Dedifferentiated amniotic fluid mesenchymal stem cell (primary cell): ENCODE measurements around the gene TTLL6.
A peak's percentile ranks its signal among the peaks of the same experiment; 100 is the strongest.
"Not testable (repeated sequence)": the region's sequence is repeated elsewhere in the genome, so short reads cannot be mapped to it uniquely, and the experiment has no call there.

Experiments used
- DNase-seq: peaks from one replicate; pipeline ENCODE4 v3.0.0-alpha.2; 2016; ENCODE audit errors: extremely low spot score

Gene TTLL6

GRCh38 chr17:48816774-48817590 is at the start of gene TTLL6:
Gene TTLL6 (minus strand): TSS chr17:48817229. CDS start chr17:48817072, 157 bp downstream.
- peak; percentile 18 for DNase-seq

DNA sequence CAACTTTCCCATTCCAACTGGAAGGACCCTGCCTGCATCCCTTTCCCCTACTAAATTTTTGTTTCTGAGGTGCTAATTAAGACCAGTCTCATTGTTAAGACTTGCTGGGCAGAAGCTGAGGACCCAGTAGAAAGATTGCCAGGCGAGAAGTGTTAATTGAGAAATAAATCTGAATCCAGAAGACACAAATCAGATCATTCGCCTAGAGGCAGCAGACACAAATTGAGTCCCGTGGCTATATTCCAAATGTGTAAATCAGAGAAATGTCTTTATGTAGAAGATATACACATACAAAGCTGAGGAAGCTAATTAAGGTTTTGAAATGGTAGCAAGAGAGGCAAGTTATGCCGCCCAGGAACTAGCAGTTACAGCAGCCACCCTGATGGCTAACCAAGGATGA is 43.4 kb upstream of the TTLL6 start:
- DNase-seq: no peak

GRCh38 chr17:48860034-48860433 is 43.0 kb upstream of the TTLL6 start:
- DNase-seq: no peak

GRCh38 chr17:48856122-48856821 is 39.2 kb upstream of the TTLL6 start:
- DNase-seq: no peak

DNA sequence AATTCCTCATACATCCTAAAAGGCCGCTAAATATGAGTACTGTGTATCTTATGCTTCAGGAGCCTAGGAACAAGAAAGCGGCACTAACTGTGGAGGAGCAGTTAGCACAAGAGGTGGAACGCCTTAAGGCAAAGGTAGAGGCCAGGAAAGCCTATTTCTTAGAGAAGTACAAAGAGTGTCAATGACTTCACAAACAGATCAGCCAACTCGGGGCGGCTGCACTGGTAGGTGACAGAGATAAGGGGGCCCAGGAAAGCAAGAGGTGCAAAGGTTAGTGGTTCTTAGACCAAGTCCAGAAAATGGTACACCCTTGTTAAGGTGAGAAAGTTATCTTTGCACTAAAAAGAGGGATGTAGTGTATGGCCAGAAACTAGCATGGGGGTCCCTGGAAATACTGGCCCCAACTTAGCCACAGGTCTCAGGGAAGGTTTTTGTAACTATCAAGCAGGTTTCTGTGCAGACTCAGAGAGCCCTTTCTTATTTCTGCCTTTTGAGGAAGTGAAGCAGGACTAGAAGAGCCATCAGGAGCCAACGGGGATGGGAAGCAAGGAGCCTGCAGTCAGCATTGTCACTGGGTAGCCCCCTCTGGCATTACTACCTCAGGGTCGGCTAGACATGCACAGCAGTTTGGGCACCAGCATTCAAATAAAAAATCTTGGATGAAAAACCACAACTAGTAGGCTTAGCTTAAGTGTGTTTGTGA is 37.9 kb upstream of the TTLL6 start:
- no peak for DNase-seq

DNA sequence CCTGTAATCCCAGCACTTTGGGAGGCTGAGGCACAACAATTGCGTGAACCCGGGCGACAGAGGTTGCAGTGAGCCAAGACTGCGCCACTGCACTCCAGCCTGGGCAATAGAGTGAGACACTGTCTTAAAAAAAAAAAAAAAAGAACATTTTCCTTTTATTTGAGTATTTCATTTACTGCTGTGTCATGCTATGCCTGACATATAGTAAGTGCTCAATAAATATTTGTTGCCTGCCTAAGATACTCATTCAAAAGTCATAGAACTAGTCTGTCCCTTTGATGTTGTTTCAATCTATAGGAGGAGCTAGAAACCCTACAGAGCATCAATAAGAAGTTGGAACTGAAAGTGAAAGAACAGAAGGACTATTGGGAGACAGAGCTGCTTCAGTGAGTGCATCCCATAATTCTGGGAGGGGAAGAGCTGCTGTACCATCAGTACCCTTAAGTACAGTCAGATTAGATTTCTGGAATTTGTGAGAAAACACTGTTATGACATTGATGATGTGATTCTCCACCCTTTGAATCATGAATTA is 33.8 kb upstream of the TTLL6 start:
- no peak for DNase-seq

- no peak for DNase-seq
Observed at GRCh38 chr17:48843187-48843900, 26.3 kb upstream of the TTLL6 start.

- no peak for DNase-seq
Observed at GRCh38 chr17:48842746-48843145, 25.7 kb upstream of the TTLL6 start.

DNA sequence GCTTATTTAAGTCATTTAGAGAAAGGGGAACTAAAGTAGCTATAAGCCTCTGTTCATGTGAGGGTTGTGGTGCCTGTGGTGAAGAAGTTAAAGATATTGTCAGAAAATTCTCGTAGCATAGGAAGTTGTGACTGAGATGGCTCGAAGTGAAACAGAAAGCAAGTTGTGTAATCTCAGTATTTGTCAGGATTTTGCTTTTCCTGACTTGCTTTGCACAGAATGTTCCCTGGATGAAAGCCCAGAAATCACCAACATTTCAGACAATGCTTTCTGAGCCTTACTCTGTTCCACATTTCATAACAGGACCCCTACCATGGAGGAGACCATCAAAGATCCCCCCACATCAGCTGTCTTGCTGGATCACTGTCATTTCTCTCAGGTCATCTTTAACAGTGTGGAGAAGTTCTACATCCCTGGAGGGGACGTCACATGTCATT is 24.4 kb upstream of the TTLL6 start:
- DNase-seq: peak; percentile 80

GRCh38 chr17:48840441-48840840 is 23.4 kb upstream of the TTLL6 start:
- peak; percentile 34 for DNase-seq

GRCh38 chr17:48837458-48837857 is 20.4 kb upstream of the TTLL6 start:
- not testable (repeated sequence) for DNase-seq

GRCh38 chr17:48835971-48836370 is 18.9 kb upstream of the TTLL6 start:
- DNase-seq: no peak

GRCh38 chr17:48834973-48835372 is 17.9 kb upstream of the TTLL6 start:
- DNase-seq: no peak

DNA sequence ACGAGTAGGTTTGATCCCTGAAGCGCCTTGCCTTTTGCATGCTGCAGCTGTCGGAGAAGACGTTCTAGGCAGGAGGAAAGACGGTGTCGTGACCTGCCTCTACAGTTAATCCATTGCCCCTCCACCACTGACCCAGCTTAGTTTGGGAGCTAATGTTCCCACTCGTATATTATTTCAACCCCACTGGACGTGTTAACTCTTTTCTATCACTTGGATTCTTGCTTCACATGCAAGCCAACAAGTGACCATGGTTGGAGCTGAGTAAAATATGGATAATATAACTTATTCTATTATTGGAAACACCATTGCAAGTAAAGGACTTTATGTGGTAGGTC is 14.5 kb upstream of the TTLL6 start:
- no peak for DNase-seq

GRCh38 chr17:48830840-48831548 is 14.0 kb upstream of the TTLL6 start, which contains the start of gene CALCOCO2:
Gene CALCOCO2 (plus strand): TSS chr17:48831035. CDS start chr17:48841708, 10,673 bp downstream.
- peak; percentile 90 for DNase-seq

DNA sequence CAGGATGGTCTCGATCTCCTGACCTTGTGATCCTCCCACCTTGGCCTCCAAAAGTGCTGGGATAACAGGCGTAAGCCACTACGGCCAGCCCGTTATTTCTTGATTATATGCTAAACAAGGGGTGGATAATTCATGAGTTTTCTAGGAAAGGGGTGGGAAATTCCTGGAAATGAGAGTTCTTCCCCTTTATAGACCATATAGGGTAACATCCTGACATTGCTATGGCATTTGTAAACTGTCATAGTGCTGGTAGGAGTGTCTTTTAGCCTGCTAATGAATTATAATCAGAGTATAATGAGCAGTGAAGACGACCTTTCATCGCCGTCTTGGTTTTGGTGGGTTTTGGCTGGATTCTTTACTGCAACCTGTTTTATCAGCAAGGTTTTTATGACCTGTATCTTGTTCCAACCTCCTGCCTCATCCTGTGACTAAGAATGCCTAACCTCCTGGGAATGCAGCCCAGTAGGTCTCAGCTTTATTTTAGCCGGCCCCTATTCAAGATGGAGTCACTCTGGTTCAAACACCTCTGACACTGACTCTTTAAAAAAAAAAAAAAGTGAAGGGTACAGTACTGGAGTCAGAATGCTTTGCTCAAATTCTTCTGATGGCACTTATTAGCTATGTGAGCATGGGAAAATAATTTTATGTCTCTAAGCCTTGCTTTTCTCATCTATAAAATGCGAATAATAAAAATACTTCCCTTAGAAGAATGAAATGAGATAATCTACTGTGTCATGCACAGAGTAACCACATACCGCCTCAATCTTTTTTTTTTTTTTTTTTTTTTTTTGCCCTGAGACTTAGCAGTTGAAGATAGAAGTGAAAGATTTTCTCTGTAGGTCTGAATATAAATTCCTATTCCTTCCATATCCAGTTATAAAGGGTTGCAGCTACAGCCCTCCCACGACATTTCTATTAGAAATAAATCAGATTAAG is 8.7 kb upstream of the TTLL6 start:
- no peak for DNase-seq

DNA sequence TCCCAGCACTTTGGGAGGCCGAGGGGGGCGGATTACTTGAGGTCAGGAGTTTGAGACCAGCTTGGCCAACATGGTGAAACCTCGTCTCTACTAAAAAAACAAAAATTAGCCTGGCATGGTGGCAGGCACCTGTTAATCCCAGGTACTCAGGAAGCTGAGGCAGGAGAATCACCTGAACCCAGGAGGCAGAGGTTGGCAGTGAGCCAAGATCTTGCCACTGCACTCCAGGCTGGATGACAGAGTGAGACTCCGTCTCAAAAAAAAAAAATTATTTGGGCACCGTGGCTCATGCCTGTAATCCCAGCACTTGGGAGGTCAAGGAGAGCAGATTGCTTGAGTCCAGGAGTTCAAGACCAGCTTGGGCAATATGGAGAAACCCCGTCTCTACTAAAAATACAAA is 3.9 kb upstream of the TTLL6 start:
- not testable (repeated sequence) for DNase-seq

GRCh38 chr17:48819466-48819865 is 2.4 kb upstream of the TTLL6 start:
- DNase-seq: no peak

DNA sequence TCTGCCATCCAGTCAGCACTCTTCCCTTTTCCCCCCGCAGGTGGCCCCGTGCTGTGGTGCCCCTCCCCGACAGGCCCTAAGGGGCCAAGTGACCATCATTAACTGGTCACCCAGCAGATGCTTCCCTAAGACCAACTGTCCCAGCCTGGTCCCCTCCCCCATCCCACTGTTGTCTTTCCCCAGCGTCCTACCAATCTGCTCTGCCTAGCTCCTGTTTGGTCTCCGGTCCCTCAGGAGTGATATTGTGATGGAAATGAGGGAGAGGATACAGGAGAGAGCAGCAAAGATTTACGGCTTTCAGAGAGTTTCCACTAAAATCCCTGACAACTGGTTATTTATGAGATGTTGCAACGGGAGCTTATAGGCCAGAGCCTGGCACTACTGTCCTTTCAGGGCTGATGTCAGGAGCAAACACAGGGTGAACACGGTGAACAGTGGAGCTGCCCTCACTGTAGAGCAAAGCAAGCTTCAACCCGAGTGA is 1.4 kb upstream of the TTLL6 start:
- no peak for DNase-seq

- DNase-seq: no peak
Observed at GRCh38 chr17:48816438-48816773, 623 bp downstream of the TTLL6 start.
